Measurements from ENCODE around the gene URAD. TPM values are rescaled to one million over a fixed set of nuclear protein-coding genes. Genes with fewer than 3 reads are reported as not detected.

URAD gene
- total RNA-seq, 1 donor from 2014 or later: not detected

DNA sequence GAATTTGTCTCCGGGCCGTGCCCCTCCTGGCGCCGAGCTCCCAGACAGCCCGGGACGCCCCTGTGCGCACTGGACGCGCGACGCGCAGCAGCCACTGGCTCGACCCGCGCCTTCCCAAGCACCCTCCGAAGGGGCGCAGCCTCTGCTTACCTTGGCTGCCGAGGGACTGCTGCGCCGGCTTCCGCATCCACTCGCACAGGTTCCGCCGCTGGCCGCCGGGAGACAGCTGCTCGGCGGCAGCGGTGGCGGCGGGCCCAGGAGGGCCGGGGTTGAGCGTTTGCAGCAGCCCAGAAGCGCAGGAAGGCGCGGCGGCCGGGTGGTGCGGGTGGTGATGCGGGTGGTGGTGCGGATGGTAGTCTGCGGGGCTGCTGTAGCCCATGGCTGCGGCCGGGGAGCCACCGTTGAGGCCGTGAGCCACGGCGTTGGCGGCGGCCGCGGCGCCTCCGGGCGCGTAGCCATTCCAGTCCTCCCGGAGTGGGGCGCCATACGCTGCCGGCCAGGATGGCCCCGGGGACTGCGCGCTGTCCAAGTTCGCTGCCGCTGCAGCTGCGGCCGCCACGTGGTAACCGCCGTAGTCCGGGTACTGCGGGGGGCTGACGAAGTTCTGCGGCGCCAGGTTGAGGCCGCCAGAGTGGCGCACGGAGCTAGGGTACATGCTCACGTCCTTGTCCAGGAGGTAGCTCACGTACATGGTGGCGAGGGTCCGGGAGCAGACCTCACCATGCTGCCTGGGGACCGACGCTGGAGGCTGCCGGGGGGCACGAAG lies 20.0 kb downstream of the URAD start:
- DNase-seq: no peak
- intact Hi-C loops (cut with micrococcal nuclease): no loop called here
- H3K4me1 ChIP-seq: peaks cover 31% of the 10 kb centered on the region
- H3K9me3 ChIP-seq (replicated peaks): no peaks in the 10 kb centered on the region
- peak overlapping the region; percentile 27 for H3K4me3 ChIP-seq
- TF ChIP-seq CTCF (IDR thresholded peaks at IDR 0.05; ENCODE audit: borderline replicate concordance): no peak
- H3K36me3 ChIP-seq: no peaks in the 10 kb centered on the region
- no peak overlapping the region for H3K27ac ChIP-seq (replicated peaks)
- H3K27me3 ChIP-seq (ENCODE audit: low read depth): peaks cover 100% of the 10 kb centered on the region

- Histone ChIP-seq H3K4me1 (peaks cover 31% of the 10 kb centered on the region), H3K9me3 (replicated peaks) (no peaks in the 10 kb centered on the region), H3K36me3 (no peaks in the 10 kb centered on the region), H3K27ac (replicated peaks) (no peak overlapping the region), H3K4me3 (peak overlapping the region; percentile 27), H3K27me3 (ENCODE audit: low read depth) (peaks cover 100% of the 10 kb centered on the region)
- no peak for TF ChIP-seq CTCF (IDR thresholded peaks at IDR 0.05; ENCODE audit: borderline replicate concordance)
- intact Hi-C loops (cut with micrococcal nuclease): no loop called here
- DNase-seq: no peak
Measured at GRCh38 chr13:27967736-27968315, 20.7 kb downstream of the URAD start.

DNA sequence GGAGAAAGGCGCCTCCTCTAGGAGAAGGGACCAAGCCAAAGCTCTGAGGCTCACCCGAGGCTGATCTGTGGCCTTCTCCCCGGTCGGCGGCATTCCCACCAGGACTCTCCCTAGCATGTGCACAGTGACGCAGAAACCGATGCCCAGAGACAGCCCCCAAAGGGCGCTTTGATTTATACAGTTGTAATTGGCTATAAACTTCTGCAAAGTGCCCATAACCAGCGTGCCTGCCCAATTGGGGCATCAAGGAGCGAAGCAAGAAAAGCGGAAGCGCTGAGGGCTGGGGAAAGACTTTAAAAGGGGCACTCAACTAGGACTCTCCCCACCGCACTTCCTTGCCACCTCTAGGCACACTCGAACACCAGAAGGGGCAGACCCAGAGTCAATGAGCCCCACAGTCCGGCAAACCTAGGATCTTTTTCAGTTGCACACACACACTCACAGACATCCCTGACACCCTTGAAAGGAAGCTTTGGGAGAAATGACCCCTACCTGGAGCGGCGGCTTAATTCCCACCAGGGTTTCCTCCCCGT lies 21.2 kb downstream of the URAD start:
- H3K27ac ChIP-seq (replicated peaks): no peak overlapping the region
- no peaks in the 10 kb centered on the region for H3K9me3 ChIP-seq (replicated peaks)
- intact Hi-C loops (cut with micrococcal nuclease): no loop called here
- DNase-seq: no peak
- H3K4me3 ChIP-seq: no peak overlapping the region
- H3K4me1 ChIP-seq: peaks cover 31% of the 10 kb centered on the region
- H3K27me3 ChIP-seq (ENCODE audit: low read depth): peaks cover 100% of the 10 kb centered on the region
- no peaks in the 10 kb centered on the region for H3K36me3 ChIP-seq
- TF ChIP-seq CTCF (IDR thresholded peaks at IDR 0.05; ENCODE audit: borderline replicate concordance): no peak

- Histone ChIP-seq H3K27ac (replicated peaks) (no peak overlapping the region), H3K9me3 (replicated peaks) (no peaks in the 10 kb centered on the region), H3K36me3 (no peaks in the 10 kb centered on the region), H3K4me3 (no peak overlapping the region), H3K4me1 (peaks cover 31% of the 10 kb centered on the region), H3K27me3 (ENCODE audit: low read depth) (peaks cover 100% of the 10 kb centered on the region)
- intact Hi-C loops (cut with micrococcal nuclease): no loop called here
- no peak for TF ChIP-seq CTCF (IDR thresholded peaks at IDR 0.05; ENCODE audit: borderline replicate concordance)
- DNase-seq: no peak
Measured at GRCh38 chr13:27966641-27967202, 21.8 kb downstream of the URAD start.

GRCh38 chr13:27965740-27966640 lies 22.5 kb downstream of the URAD start:
- Histone ChIP-seq H3K27ac (replicated peaks) (no peak overlapping the region), H3K4me1 (peaks cover 33% of the 10 kb centered on the region), H3K27me3 (ENCODE audit: low read depth) (peaks cover 100% of the 10 kb centered on the region), H3K36me3 (no peaks in the 10 kb centered on the region), H3K9me3 (replicated peaks) (no peaks in the 10 kb centered on the region), H3K4me3 (no peak overlapping the region)
- no peak for DNase-seq
- intact Hi-C loops (cut with micrococcal nuclease): no loop called here
- TF ChIP-seq CTCF (IDR thresholded peaks at IDR 0.05; ENCODE audit: borderline replicate concordance): no peak
